Stimulated activated naive CD8-positive, alpha-beta T cell treated with anti-CD3 and anti-CD28 coated beads, Interleukin-15, Interleukin-2, amounts not matched to agents 100 ng/mL and 50 ng/mL, for 24 hours (primary cell): ENCODE data around the gene C20orf173.

Source experiments
- H3K27ac Mint-ChIP-seq: one replicate; pipeline ENCODE4 v1.8.0; 2021; ENCODE audit warnings: mild to moderate bottlenecking, mixed read lengths
- H3K27me3 Mint-ChIP-seq: one replicate; pipeline ENCODE4 v1.8.0; 2021; ENCODE audit warnings: mixed read lengths
- H3K36me3 Mint-ChIP-seq: one replicate; pipeline ENCODE4 v1.8.0; 2021; ENCODE audit warnings: low read depth, mixed read lengths
- H3K4me1 Mint-ChIP-seq: one replicate; pipeline ENCODE4 v1.8.0; 2021; ENCODE audit warnings: low read depth, mixed read lengths
- H3K4me3 Mint-ChIP-seq: one replicate; pipeline ENCODE4 v1.8.0; 2021; ENCODE audit warnings: mild to moderate bottlenecking, mixed read lengths
- H3K9me3 Mint-ChIP-seq: one replicate; pipeline ENCODE4 v1.8.0; 2021; ENCODE audit warnings: mixed read lengths

The C20orf173 gene, protein sequence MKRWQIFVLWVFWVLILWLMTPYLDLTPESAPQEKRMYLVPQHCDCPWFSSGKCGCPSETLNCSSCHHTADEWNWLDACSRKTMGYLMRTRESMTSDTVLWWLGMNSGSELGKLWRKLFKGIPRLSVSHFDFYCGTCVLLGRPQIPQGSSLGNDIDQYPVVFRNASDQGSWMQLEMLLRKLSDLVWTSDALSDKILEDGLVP

DNA sequence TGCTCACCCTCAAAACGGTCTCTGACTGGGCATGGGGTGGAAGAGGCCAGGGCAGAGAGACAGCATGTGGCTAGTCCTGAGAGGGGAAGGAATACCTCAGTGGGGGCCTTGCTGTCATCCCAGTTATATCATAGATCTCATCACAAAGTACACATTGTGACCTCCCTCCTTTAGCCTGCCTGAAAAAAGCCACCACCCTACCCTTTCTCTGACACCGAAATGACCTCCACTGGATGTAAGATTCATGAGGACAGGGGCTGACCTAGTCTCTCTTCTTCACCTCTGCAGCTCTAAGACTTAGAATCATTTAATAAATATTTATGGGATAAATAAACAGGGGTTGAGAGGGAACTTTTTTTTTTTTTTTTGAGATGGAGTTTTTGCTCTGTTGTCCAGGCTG lies at the start of gene C20orf173:
C20orf173 (minus strand) TSS at position 101 of the 400 bp plus-strand sequence. CDS start 279 bp downstream, outside the sequence.
- Mint-ChIP-seq H3K9me3 (no peaks in the 10 kb centered on the region), H3K27ac (no peak within 1 kb of the TSS), H3K27me3 (no peaks in the 10 kb centered on the region), H3K4me1 (no peaks in the 10 kb centered on the region), H3K36me3 (no peaks in the 10 kb centered on the region), H3K4me3 (no peak within 1 kb of the TSS)

DNA sequence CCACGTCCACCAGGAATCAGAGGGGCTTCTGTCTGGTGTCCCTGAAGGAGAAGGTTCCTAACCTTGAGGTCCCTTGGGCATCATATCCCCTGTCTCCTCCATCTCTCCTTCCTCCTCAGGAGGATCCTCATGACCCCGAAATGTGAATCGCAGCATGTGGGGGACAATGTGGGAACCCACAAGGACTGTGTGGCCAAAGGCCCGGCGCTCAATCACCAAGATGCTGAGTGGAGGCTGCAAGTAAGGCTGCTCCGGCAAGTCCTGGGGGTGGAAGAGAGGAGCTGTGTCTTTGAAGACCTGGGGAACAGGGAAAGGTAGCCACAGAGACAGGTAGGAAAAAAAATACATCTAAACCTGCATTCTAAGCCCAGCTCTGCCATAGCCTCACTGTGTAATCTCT lies 49.7 kb upstream of the C20orf173 start:
- no peaks in the 10 kb centered on the region for H3K4me1 Mint-ChIP-seq
- no peaks in the 10 kb centered on the region for H3K9me3 Mint-ChIP-seq
- no peaks in the 10 kb centered on the region for H3K36me3 Mint-ChIP-seq
- no peaks in the 10 kb centered on the region for H3K27me3 Mint-ChIP-seq
- H3K27ac Mint-ChIP-seq: no peak overlapping the region
- H3K4me3 Mint-ChIP-seq: no peak overlapping the region

DNA sequence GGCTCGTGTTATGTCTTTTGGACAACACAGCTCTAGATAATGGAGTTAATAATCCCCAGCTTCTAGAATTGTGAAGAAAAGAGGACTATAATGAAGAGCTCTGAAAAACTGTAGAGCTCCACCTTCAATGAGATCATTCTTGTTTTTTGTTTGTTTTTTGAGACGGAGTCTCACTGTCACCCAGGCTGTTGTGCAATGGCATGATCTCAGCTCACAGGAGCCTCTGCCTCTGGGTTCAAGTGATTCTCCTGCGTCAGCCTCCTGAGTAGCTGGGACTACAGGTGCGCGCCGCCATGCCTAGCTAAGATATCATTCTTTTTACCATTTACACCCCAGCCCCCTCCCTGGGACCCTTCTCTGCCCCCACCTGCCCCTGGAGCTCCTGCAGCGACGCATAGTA lies 49.0 kb upstream of the C20orf173 start:
- Mint-ChIP-seq H3K4me1 (no peaks in the 10 kb centered on the region), H3K27ac (no peak overlapping the region), H3K27me3 (no peaks in the 10 kb centered on the region), H3K9me3 (no peaks in the 10 kb centered on the region), H3K4me3 (no peak overlapping the region), H3K36me3 (no peaks in the 10 kb centered on the region)

DNA sequence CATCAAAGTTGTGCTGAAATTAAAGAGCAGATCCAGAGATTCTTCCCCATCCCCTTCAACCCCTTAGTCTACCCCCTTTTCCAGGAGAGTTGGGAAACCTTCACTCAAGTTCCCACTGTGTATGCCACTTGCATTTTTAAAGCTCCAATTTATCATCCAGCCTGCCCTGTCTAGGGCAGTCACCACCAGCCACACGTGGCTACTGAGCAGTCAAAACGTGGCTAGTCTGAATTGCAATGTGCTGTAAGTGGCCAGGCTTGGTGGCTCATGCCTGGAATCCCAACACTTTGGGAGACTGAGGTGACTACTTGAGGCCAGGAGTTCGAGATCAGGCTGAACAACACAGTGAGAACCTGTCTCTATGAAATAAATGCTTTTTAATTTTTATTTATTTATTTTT lies 47.4 kb upstream of the C20orf173 start:
- no peak overlapping the region for H3K27ac Mint-ChIP-seq
- H3K27me3 Mint-ChIP-seq: no peaks in the 10 kb centered on the region
- H3K4me3 Mint-ChIP-seq: no peak overlapping the region
- H3K9me3 Mint-ChIP-seq: no peaks in the 10 kb centered on the region
- H3K36me3 Mint-ChIP-seq: no peaks in the 10 kb centered on the region
- no peaks in the 10 kb centered on the region for H3K4me1 Mint-ChIP-seq

DNA sequence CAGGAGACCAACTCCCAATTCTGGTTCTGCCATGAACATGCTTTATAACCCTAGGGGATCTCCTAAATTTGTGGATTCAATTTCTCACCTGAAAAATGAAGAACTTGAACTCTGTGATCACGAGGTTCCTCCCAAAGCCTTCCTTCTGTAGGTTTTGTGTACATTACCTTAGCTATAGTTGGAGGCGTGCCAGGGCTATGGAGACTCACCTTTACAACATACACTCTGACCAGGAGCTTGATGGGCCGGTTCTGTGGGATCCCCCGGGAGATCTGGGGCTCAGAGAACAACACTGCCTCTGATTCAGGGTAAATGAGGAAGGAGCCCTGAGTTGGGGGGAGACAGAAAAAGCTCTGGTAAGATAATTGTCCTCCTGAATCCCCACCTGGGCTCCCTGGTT lies 46.5 kb upstream of the C20orf173 start:
- no peaks in the 10 kb centered on the region for H3K36me3 Mint-ChIP-seq
- H3K4me1 Mint-ChIP-seq: no peaks in the 10 kb centered on the region
- no peak overlapping the region for H3K27ac Mint-ChIP-seq
- no peak overlapping the region for H3K4me3 Mint-ChIP-seq
- no peaks in the 10 kb centered on the region for H3K27me3 Mint-ChIP-seq
- no peaks in the 10 kb centered on the region for H3K9me3 Mint-ChIP-seq

DNA sequence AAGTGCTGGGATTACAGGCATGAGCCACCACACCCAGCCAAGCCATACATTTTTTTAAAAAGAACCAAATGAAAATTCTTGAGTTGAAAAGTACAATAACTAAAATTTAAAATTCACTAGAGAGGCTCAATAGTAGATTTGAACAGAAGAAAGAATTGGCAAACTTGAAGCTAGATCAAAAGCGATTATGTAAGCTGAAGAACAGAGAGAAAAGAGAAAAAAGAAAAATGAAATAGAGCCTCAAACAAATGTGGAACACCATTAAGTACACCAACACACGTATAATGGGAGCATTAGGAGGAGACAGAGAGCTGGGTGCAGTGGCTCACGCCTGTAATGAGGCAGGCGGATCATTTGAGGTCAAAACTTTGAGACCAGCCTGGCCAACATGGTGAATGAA lies 43.4 kb upstream of the C20orf173 start:
- no peaks in the 10 kb centered on the region for H3K27me3 Mint-ChIP-seq
- no peaks in the 10 kb centered on the region for H3K9me3 Mint-ChIP-seq
- no peak overlapping the region for H3K27ac Mint-ChIP-seq
- H3K36me3 Mint-ChIP-seq: no peaks in the 10 kb centered on the region
- H3K4me1 Mint-ChIP-seq: no peaks in the 10 kb centered on the region
- no peak overlapping the region for H3K4me3 Mint-ChIP-seq

DNA sequence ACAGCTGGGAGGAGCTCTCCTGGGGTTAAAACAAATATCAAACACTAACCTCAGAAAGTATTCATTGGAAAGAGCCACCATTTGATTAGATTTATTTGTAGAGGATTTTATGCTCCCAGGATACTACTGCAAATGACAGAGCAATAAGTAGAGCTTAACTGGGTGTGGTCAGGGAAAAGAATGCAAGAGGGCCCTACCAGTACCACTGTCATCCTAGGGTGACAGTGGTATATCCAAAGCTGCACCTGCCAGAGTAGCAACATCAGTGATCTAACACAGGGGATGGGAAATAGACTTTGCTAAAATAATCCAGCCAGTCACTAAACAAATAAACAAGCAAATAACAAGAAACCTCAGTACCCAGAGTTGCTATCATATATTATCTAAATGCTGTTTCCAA lies 42.1 kb upstream of the C20orf173 start:
- Mint-ChIP-seq H3K4me3 (no peak overlapping the region), H3K27ac (no peak overlapping the region), H3K9me3 (no peaks in the 10 kb centered on the region), H3K27me3 (no peaks in the 10 kb centered on the region), H3K4me1 (no peaks in the 10 kb centered on the region), H3K36me3 (no peaks in the 10 kb centered on the region)

DNA sequence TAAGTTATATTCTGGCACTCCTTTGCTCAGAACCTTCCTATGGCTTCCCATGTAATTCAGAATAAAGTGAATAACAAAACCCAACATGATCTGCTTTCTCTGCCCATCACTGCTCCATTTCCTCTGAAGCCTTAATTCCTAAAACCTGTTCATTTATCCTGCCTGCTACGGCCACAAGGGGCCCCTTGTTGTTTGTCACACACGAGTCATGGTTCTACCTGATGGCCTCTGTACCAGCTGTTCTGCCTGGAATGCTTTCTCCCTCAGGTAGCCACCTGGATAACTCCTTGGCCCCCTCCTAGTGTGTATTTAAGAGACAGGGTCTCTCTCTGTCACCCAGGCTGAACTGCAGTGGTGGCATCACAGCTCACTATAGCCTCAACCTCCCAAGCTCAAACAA lies 39.2 kb upstream of the C20orf173 start:
- Mint-ChIP-seq H3K4me1 (no peaks in the 10 kb centered on the region), H3K27me3 (no peaks in the 10 kb centered on the region), H3K9me3 (no peaks in the 10 kb centered on the region), H3K27ac (no peak overlapping the region), H3K36me3 (no peaks in the 10 kb centered on the region), H3K4me3 (no peak overlapping the region)

DNA sequence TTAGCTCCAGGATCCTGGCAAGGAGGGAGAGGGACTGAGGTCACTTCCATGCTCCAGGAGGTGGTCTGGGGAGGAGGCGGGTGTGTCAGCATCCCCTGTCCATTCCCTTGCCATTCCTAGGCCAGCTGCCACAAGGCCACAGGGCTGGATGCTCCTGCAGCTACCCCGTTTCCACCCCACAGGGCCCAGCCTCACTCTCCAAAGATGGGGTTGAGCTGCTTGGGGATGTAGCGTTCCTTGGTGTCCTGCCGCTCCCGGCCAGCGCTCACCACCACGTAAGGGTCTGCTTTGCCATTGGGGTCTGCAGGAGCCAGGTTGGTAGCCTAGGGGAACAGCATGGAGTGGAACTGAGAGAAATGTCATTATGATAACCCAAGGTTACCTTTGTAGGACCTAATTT lies 35.5 kb upstream of the C20orf173 start:
- Mint-ChIP-seq H3K27me3 (no peaks in the 10 kb centered on the region), H3K36me3 (no peaks in the 10 kb centered on the region), H3K9me3 (no peaks in the 10 kb centered on the region), H3K4me3 (no peak overlapping the region), H3K4me1 (no peaks in the 10 kb centered on the region), H3K27ac (no peak overlapping the region)

DNA sequence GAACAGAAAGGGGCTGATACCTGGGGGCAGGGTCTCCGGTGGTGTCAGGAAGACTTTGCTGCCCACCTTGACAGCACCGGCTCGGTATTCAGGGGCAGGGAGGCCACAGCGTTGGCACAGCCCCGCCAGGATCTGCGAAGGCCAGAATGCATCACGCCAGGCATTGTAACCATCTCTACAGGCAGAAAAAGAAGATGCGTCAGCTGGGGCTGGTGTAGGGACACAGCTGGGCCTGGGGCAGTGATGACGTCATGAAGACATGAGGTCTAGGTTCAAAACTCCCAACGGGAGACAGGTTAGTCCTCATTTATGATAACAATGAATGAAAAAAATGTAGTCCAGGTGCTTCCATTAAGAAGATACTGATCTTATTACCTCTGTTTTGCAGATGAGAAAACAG lies 34.4 kb upstream of the C20orf173 start:
- no peaks in the 10 kb centered on the region for H3K27me3 Mint-ChIP-seq
- H3K9me3 Mint-ChIP-seq: no peaks in the 10 kb centered on the region
- H3K27ac Mint-ChIP-seq: no peak overlapping the region
- no peaks in the 10 kb centered on the region for H3K36me3 Mint-ChIP-seq
- H3K4me1 Mint-ChIP-seq: no peaks in the 10 kb centered on the region
- no peak overlapping the region for H3K4me3 Mint-ChIP-seq

DNA sequence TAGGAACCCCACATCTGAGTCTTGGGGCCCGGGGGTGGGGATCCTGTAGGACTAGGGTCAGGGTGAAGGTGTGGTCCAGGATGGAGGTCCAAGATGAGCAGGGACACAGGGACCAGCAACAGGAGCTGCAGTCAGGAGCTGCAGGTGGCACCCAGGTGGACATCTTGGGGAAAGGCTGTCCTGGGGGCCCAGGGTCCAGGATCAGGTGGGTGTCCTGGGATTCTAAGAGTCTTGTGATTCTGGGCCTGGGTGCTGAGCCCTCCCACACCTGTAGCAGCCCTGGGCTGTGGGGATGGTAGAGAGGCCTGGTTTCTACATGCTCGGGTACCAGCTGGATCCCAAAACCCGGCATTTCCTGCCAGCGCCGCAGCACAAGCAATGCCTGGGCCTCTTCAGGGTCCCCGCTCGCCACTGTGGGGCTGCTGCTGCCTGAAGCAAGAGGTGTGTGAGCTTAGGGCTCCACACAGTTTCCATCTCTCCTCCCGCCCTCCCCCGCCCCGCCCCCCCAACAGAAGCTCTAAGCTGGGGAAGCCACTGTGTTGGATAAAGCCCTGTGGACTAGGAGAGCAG lies 33.2 kb upstream of the C20orf173 start:
- no peak overlapping the region for H3K27ac Mint-ChIP-seq
- no peaks in the 10 kb centered on the region for H3K9me3 Mint-ChIP-seq
- no peaks in the 10 kb centered on the region for H3K27me3 Mint-ChIP-seq
- no peaks in the 10 kb centered on the region for H3K4me1 Mint-ChIP-seq
- peaks cover 4% of the 10 kb centered on the region for H3K36me3 Mint-ChIP-seq
- no peak overlapping the region for H3K4me3 Mint-ChIP-seq

DNA sequence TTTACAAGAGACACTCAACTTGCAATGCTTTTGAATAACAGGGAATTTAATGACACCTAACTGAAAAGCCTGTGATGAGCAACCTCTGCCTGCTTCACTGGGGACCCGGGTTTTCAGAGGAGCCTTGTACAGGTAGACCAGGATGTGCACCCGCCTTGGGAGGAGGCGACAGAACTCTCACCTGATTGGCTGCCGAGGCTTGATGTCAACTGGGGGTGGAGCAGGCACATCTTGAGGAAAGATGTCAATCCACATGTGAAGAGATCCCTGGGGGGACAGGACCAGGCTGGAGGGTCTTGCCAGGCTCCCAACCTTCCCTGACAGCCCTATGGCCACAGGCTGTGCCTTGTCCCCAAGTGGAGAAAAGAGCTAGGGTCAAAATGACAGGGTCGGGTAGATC lies 32.2 kb upstream of the C20orf173 start:
- Mint-ChIP-seq H3K27ac (no peak overlapping the region), H3K9me3 (no peaks in the 10 kb centered on the region), H3K4me1 (no peaks in the 10 kb centered on the region), H3K4me3 (no peak overlapping the region), H3K27me3 (no peaks in the 10 kb centered on the region), H3K36me3 (peaks cover 4% of the 10 kb centered on the region)

DNA sequence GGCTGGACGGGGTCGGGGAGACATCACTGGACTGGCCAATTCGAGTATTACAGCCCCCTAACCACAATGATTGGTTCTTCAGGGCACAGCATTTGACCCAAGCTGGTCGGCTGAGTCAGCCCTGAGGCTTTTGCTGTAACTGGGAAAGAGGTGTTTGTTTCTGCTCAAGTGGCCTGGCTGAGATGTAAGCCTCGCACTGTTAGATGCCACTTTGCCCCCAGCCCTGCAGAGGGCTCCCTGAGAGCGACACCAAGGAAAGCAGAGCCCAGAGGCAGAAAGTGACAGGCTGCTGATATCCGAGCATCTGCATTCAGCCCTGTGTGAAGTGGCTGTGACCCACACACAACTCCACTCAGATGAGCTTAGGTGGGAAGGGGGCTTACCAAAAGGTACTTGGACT lies 31.8 kb upstream of the C20orf173 start:
- Mint-ChIP-seq H3K4me3 (no peak overlapping the region), H3K36me3 (peaks cover 4% of the 10 kb centered on the region), H3K9me3 (no peaks in the 10 kb centered on the region), H3K27me3 (no peaks in the 10 kb centered on the region), H3K4me1 (no peaks in the 10 kb centered on the region), H3K27ac (no peak overlapping the region)

DNA sequence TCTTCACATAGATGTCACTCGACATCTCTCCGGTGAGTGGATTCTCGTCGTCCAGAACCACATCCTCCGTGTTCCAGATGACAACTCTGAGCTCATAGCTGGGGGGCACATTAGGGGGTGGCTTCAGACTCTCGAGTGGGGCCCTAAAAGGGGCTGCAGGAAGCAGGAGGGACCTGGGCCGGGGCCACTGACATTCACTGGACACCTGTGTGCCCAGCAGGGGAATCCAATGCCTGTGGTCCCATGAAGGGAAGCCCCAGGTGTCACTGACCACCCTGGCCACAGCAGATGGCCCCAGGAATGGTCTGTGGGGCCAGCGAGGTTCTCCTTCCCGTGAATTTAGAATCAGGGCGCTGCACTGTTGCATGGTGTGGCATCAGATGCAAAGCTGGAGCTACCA lies 31.1 kb upstream of the C20orf173 start:
- Mint-ChIP-seq H3K9me3 (no peaks in the 10 kb centered on the region), H3K27me3 (no peaks in the 10 kb centered on the region), H3K36me3 (peaks cover 7% of the 10 kb centered on the region), H3K4me3 (no peak overlapping the region), H3K4me1 (no peaks in the 10 kb centered on the region), H3K27ac (no peak overlapping the region)

DNA sequence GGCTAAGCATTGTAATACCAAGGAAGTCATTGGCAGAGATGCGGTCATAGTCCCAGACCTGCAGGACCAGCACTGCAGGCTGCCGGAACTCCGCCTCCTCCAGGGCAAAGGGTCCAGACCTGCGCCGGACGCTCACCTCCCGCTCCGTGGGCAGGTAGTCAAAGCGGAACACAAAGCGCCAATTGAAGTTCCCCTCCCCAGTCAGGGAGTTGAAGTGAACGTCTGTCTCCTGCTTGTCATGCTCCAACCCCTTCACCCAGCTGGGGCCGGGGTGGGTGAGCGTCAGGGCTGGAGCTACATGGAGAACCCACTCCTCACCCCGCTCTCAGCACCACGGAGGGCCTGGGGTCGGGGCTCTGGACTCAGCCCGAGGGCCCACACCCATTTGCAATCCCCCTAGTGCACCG lies 30.7 kb upstream of the C20orf173 start:
- peaks cover 11% of the 10 kb centered on the region for H3K36me3 Mint-ChIP-seq
- H3K4me3 Mint-ChIP-seq: no peak overlapping the region
- H3K27me3 Mint-ChIP-seq: no peaks in the 10 kb centered on the region
- no peaks in the 10 kb centered on the region for H3K9me3 Mint-ChIP-seq
- no peak overlapping the region for H3K27ac Mint-ChIP-seq
- H3K4me1 Mint-ChIP-seq: no peaks in the 10 kb centered on the region

DNA sequence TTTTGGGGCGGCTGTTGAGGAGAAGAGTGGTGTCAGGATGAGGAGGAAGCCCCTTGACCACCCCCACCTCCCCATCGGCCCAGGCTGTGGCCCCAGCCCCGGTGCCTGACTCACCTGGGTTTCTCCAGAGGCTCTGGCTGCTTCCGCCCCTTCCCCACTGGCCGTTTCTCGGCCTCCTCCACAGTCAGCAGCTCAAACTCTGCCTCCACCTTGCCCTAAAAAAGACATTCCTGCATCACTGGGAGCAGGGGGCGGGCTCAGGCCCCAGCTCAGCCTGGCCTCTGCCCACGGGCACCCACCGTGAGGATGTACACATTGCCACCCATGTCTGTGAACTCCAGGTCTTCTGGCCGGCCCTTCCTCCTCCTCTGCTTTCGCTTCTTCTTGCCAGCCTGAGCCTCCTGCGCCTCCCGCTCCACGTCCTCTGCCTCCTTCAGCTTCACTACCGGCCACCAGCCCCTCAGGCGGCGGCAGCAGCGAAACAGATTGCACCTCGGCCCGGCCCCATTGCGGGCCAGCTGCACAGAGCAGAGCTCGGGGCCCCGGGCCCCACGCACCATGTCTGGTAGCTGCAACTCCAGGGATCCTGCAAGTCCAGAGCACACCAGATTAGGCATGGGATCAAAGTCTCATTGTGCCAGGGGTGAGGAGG lies 29.7 kb upstream of the C20orf173 start:
- H3K36me3 Mint-ChIP-seq: peaks cover 20% of the 10 kb centered on the region
- H3K4me1 Mint-ChIP-seq: no peaks in the 10 kb centered on the region
- H3K27ac Mint-ChIP-seq: no peak overlapping the region
- H3K27me3 Mint-ChIP-seq: no peaks in the 10 kb centered on the region
- no peak overlapping the region for H3K4me3 Mint-ChIP-seq
- no peaks in the 10 kb centered on the region for H3K9me3 Mint-ChIP-seq
